Glutamatergic neuron (in vitro differentiated cells): ENCODE results near the gene TBX1. TPM values are rescaled to one million over a fixed set of nuclear protein-coding genes. Genes with fewer than 3 reads are reported as not detected.

Experiments used
- DNase-seq: peaks from one replicate; pipeline ENCODE4 v3.0.0; 2022
- H3K27ac Mint-ChIP-seq: one replicate; pipeline ENCODE4 v1.8.0; 2020; ENCODE audit warnings: mild to moderate bottlenecking, mixed read lengths, inconsistent platforms; ENCODE audit not compliant: unreplicated experiment
- H3K27me3 Mint-ChIP-seq: one replicate; pipeline ENCODE4 v1.8.0; 2020; ENCODE audit warnings: mild to moderate bottlenecking, moderate library complexity, mixed read lengths, inconsistent platforms; ENCODE audit not compliant: unreplicated experiment
- H3K36me3 Mint-ChIP-seq: one replicate; pipeline ENCODE4 v1.8.0; 2020; ENCODE audit warnings: mild to moderate bottlenecking, mixed read lengths, inconsistent platforms; ENCODE audit not compliant: unreplicated experiment
- H3K4me1 Mint-ChIP-seq: one replicate; pipeline ENCODE4 v1.8.0; 2020; ENCODE audit warnings: mild to moderate bottlenecking, low read depth, mixed read lengths, inconsistent platforms; ENCODE audit not compliant: unreplicated experiment
- H3K4me3 Mint-ChIP-seq: one replicate; pipeline ENCODE4 v1.8.0; 2020; ENCODE audit warnings: mild to moderate bottlenecking, mixed read lengths, inconsistent platforms; ENCODE audit not compliant: unreplicated experiment
- H3K9me3 Mint-ChIP-seq: one replicate; pipeline ENCODE4 v1.8.0; 2020; ENCODE audit warnings: mild to moderate bottlenecking, moderate library complexity, mixed read lengths, inconsistent platforms; ENCODE audit not compliant: unreplicated experiment
- CTCF ChIP-seq: fragments of 200-600 bp; sonication (generic); IDR thresholded peaks from one replicate; pipeline ENCODE4 v1.5.0; 2021; ENCODE audit not compliant: partially characterized antibody, unreplicated experiment
- total RNA-seq: library from RNA; stranded (reverse); fragmentation: NEBNext Ultra II Directional; extraction: Animal tissue kit (Norgen Biotek cat#: 25700); gene quantifications from one replicate; pipeline ENCODE4 v1.2.1, GENCODE V29; 2021; ENCODE audit not compliant: unreplicated experiment

TBX1 gene
- total RNA-seq, 1 donor from 2014 or later: 2.4 TPM

GRCh38 chr22:19720150-19720827 is 40.3 kb upstream of the TBX1 start:
- no peak for TF ChIP-seq CTCF
- Mint-ChIP-seq H3K9me3 (peaks cover 18% of the 10 kb centered on the region), H3K36me3 (peaks cover 8% of the 10 kb centered on the region), H3K27ac (no peak overlapping the region), H3K4me3 (peak overlapping the region; percentile 46), H3K27me3 (peaks cover 41% of the 10 kb centered on the region), H3K4me1 (peaks cover 6% of the 10 kb centered on the region)
- DNase-seq: no peak

- H3K4me1 Mint-ChIP-seq: peaks cover 6% of the 10 kb centered on the region
- H3K27me3 Mint-ChIP-seq: peaks cover 46% of the 10 kb centered on the region
- H3K9me3 Mint-ChIP-seq: peaks cover 21% of the 10 kb centered on the region
- no peak overlapping the region for H3K4me3 Mint-ChIP-seq
- no peak overlapping the region for H3K27ac Mint-ChIP-seq
- no peak for TF ChIP-seq CTCF
- DNase-seq: no peak
- H3K36me3 Mint-ChIP-seq: peaks cover 8% of the 10 kb centered on the region
Observed at GRCh38 chr22:19720999-19721329, 39.6 kb upstream of the TBX1 start.

- peaks cover 47% of the 10 kb centered on the region for H3K27me3 Mint-ChIP-seq
- H3K9me3 Mint-ChIP-seq: peaks cover 22% of the 10 kb centered on the region
- H3K4me1 Mint-ChIP-seq: peaks cover 6% of the 10 kb centered on the region
- peaks cover 8% of the 10 kb centered on the region for H3K36me3 Mint-ChIP-seq
- peak overlapping the region; percentile 46 for H3K4me3 Mint-ChIP-seq
- DNase-seq: no peak
- H3K27ac Mint-ChIP-seq: no peak overlapping the region
- no peak for TF ChIP-seq CTCF
Observed at GRCh38 chr22:19721330-19722177, 39.0 kb upstream of the TBX1 start.

- peaks cover 8% of the 10 kb centered on the region for H3K36me3 Mint-ChIP-seq
- no peak overlapping the region for H3K27ac Mint-ChIP-seq
- peaks cover 54% of the 10 kb centered on the region for H3K27me3 Mint-ChIP-seq
- DNase-seq: peak; percentile 59
- H3K4me3 Mint-ChIP-seq: peak overlapping the region; percentile 38
- peaks cover 6% of the 10 kb centered on the region for H3K4me1 Mint-ChIP-seq
- no peak for TF ChIP-seq CTCF
- peaks cover 24% of the 10 kb centered on the region for H3K9me3 Mint-ChIP-seq
Observed at GRCh38 chr22:19722178-19722981, 38.2 kb upstream of the TBX1 start.

- peaks cover 57% of the 10 kb centered on the region for H3K27me3 Mint-ChIP-seq
- H3K4me1 Mint-ChIP-seq: peaks cover 7% of the 10 kb centered on the region
- no peak for TF ChIP-seq CTCF
- H3K36me3 Mint-ChIP-seq: peaks cover 8% of the 10 kb centered on the region
- H3K27ac Mint-ChIP-seq: no peak overlapping the region
- no peak for DNase-seq
- peaks cover 27% of the 10 kb centered on the region for H3K9me3 Mint-ChIP-seq
- peak overlapping the region; percentile 70 for H3K4me3 Mint-ChIP-seq
Observed at GRCh38 chr22:19722982-19723231, 37.7 kb upstream of the TBX1 start.
